ENCODE measurements around the gene RTN4.

DNA sequence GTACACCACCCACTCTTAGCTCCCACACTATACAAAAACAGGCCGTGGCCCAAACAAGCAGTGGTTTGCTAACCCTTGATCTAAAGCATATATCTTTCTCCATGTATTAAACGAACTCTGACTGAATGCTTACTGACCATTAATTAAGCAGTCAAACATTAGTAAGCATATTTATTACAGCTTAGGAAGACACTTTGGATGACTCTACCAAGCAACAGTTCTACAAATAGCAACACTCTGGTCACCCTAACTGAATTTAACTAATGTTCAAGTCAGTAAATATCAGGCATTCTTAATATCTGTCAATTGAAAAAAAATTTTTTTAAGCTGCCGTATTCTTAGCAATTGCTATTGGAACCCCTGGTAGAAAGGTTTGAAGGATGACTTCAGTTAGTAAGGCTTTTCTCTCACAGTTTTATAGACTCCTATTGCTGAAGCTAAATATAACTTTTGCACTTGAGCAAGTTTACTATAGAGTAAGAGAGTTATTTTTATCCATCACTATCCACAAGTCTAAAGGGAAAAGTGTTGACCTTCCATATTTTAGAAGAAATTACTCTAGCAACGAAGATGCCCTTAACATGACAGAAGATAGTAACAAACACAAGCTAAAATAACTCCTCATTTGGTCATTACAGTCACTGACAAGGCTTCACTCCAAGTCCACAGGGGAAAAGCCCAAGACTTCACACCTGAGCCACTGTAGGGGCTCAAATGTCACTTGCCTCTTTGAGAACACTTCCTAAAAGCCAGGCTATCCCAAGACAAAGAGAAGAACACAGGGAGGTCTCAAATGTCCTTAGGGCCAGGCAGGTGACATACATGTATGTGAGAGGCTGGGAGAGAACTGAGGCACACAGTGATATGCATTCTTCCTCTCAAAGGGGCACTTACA lies 74.4 kb downstream of the RTN4 start:
- no peak for TF ChIP-seq CSRNP3 (CRISPR knock-in tag; IDR thresholded peaks at IDR 0.05)
- no peak for TF ChIP-seq PPARA (CRISPR knock-in tag; IDR thresholded peaks at IDR 0.05; ENCODE audit: borderline replicate concordance)
- TF ChIP-seq ZNF565 (CRISPR knock-in tag; conservative IDR thresholded peaks at IDR 0.05; ENCODE audit: low read depth), result no peak
- no peak for TF ChIP-seq RARB (CRISPR knock-in tag; IDR thresholded peaks at IDR 0.05)
- TF ChIP-seq TSHZ2 (CRISPR knock-in tag; IDR thresholded peaks at IDR 0.05), result no peak
- no peak for TF ChIP-seq POU6F1 (CRISPR knock-in tag; IDR thresholded peaks at IDR 0.05; ENCODE audit: borderline replicate concordance, low read depth)
- no peak for TF ChIP-seq ARNTL (CRISPR knock-in tag; IDR thresholded peaks at IDR 0.05; ENCODE audit: borderline replicate concordance, low read depth)
